Adrenal gland (tissue), 12 donors: ENCODE data around the gene LIMA1. TPM values are rescaled to one million over a fixed set of nuclear protein-coding genes. Genes with fewer than 3 reads are reported as not detected.

Experiments
- DNase-seq, 7 donors: peaks; one replicate each; pipeline ENCODE4 v3.0.0-alpha.2; 2019 to 2020
- H3K27ac ChIP-seq, 5 donors: fragments of 200-600 bp; sonication (generic) in 4 of 5; 1 replicate in 3 of 5; 2 replicates in 2 of 5; pipeline versions ENCODE4 v1.5.1 to v1.8.0; 2016 to 2020; ENCODE audit warnings: mild to moderate bottlenecking in 1 of 5
- H3K27me3 ChIP-seq: fragments of 200-600 bp; 2 replicates; pipeline ENCODE4 v1.8.0; 2021
- H3K36me3 ChIP-seq, 2 donors: fragments of 200-600 bp; replicated peaks in 1 of 2; 1 replicate in 1 of 2; 2 replicates in 1 of 2; pipeline versions ENCODE4 v1.5.1 to v1.8.0; 2018 to 2022
- H3K4me1 ChIP-seq, 2 donors: fragments of 200-600 bp; replicated peaks in 1 of 2; 1 replicate in 1 of 2; 2 replicates in 1 of 2; pipeline versions ENCODE4 v1.5.1 to v1.8.0; 2018 to 2021
- H3K4me3 ChIP-seq, 4 donors: fragments of 200-600 bp; sonication (generic) in 3 of 4; one replicate each; pipeline ENCODE4 v1.5.1; 2016 to 2018
- H3K9me3 ChIP-seq, 3 donors: fragments of 200-600 bp; sonication (generic) in 1 of 3; replicated peaks in 1 of 3; 1 replicate in 2 of 3; 2 replicates in 1 of 3; pipeline versions ENCODE4 v1.5.1 to v1.8.0; 2016 to 2021
- CTCF ChIP-seq, 6 experiments: fragments of 450-650 bp in 4 of 6; fragments of 200-600 bp in 2 of 6; sonication (generic) in 1 of 6; IDR thresholded peaks; 1 replicate in 5 of 6; 2 replicates in 1 of 6; pipeline versions ENCODE4 v1.5.1 to v1.8.0; 2016 to 2021; ENCODE audit warnings: antibody characterized with exemption in 6 of 6, mild to moderate bottlenecking in 2 of 6, moderate library complexity in 1 of 6
- POLR2A ChIP-seq, 2 donors: fragments of 450-650 bp; IDR thresholded peaks; one replicate each; pipeline ENCODE4 v1.6.1; 2017; ENCODE audit warnings: antibody characterized with exemption in 2 of 2, mild to moderate bottlenecking in 2 of 2, moderate library complexity in 1 of 2
- WGBS, 4 donors: extraction: QIAGEN DNeasy Blood & Tissue Kit in 2 of 4; methylation state at CpG; one replicate each; pipeline versions ENCODE4 v1.1.5 to v1.1.7; 2013 to 2017; 5-methylcytosine and 5-hydroxymethylcytosine counted together
- intact Hi-C, 2 donors: fragments of 100-400 bp; cut with DNase I; formaldehyde crosslinking; loops; one replicate each; pipeline versions ENCODE4 v1.14.1 to v1.15.0; 2022 to 2023
- polyA plus RNA-seq, 3 donors: library from polyadenylated mRNA; stranded (reverse); fragments of 200-250 nt in 2 of 3; fragments of 350-450 nt in 1 of 3; fragmentation: Illumina TruSeq in 1 of 3; extraction: RNeasy Lipid Tissue Mini Kit (QIAGEN cat#74804) in 1 of 3; gene quantifications; one replicate each; pipeline ENCODE4 v1.2.3, GENCODE V29; 2013 to 2014
- total RNA-seq, 9 donors: library from RNA; depleted of rRNA in 4 of 9; stranded (reverse); fragments of >200 nt in 4 of 9; fragments of 120-200 nt in 1 of 9; fragmentation: NEBNext Ultra II Directional in 1 of 9; extraction: Animal tissue kit (Norgen Biotek cat#: 25700) in 1 of 9; gene quantifications; one replicate each; pipeline versions ENCODE4 v1.1.0 to v1.2.4, GENCODE V29; 2013 to 2023
- donor health status: healthy with polysubstance abuse.
- donor health status: Bipolar disorder and iron deficiency.
- donor health status: DM: yes; HTN: yes; CAD: no.
- donor health status: DM: no; HTN: no; CAD: no.
- donor health status: DM: no; HTN: no; CAD: no.
- donor health status: DM: yes; HTN: yes; CAD: no.

The LIMA1 gene
- total and polyA plus RNA-seq, 12 donors: 44.3 to 134 (median 83.6) TPM

- no peak for TF ChIP-seq POLR2A (IDR thresholded peaks at IDR 0.05)
- no peak for TF ChIP-seq CTCF (IDR thresholded peaks at IDR 0.05)
- no peaks in the 10 kb centered on the region for H3K9me3 ChIP-seq
- no peaks in the 10 kb centered on the region for H3K27me3 ChIP-seq
- no peak overlapping the region for H3K4me3 ChIP-seq
- intact Hi-C loops: no loop called here
- 96 to 97% (median 96%) methylated on average over 4 of the region's 4 CpGs for WGBS, 4 donors
- H3K36me3 ChIP-seq: no peaks in the 10 kb centered on the region
- peaks cover 5% of the 10 kb centered on the region in 2 donors for H3K4me1 ChIP-seq
- DNase-seq: no peak
- no peak overlapping the region for H3K27ac ChIP-seq
Observed at GRCh38 chr12:50147281-50147680, 136.0 kb downstream of the LIMA1 start.

DNA sequence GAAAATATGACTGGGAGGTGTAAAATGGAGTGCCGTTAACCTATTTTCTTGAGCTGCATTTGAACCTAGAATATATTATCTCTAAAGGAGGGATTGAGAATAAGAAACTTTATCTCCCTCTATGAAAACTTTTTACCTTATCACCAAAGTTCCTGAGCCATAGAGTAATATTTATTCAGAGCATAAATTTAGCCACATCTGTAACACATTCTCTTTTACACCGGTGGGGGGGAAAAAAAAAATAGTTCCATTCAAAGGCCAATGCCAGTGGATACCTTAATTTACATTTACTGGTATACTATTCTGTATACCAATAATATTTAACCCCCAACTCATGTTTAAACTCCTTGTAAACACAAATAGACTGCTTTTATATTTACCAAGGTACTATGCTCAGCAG lies 137.9 kb downstream of the LIMA1 start:
- no peak for DNase-seq
- peaks cover 0 to under 1% of the 10 kb centered on the region in 2 donors for H3K4me1 ChIP-seq
- peaks cover 0 to 6% of the 10 kb centered on the region in 2 donors for H3K36me3 ChIP-seq
- no peak for TF ChIP-seq POLR2A (IDR thresholded peaks at IDR 0.05)
- no peak overlapping the region for H3K27ac ChIP-seq
- no peaks in the 10 kb centered on the region for H3K9me3 ChIP-seq
- no peaks in the 10 kb centered on the region for H3K27me3 ChIP-seq
- WGBS, 4 donors: 71 to 81% (median 73%) methylated on average over 2 of the region's 2 CpGs
- no peak overlapping the region for H3K4me3 ChIP-seq
- intact Hi-C loops: no loop called here

GRCh38 chr12:50142993-50143392 lies 140.3 kb downstream of the LIMA1 start:
- DNase-seq: no peak
- Histone ChIP-seq H3K9me3 (no peaks in the 10 kb centered on the region), H3K4me1 (no peaks in the 10 kb centered on the region), H3K27me3 (no peaks in the 10 kb centered on the region), H3K27ac (no peak overlapping the region), H3K36me3 (peaks cover 0 to 10% of the 10 kb centered on the region in 2 donors), H3K4me3 (no peak overlapping the region)
- WGBS, 4 donors: 90 to 95% (median 93%) methylated on average over 8 of the region's 8 CpGs
- intact Hi-C loops: no loop called here
- no peak for TF ChIP-seq CTCF (IDR thresholded peaks at IDR 0.05)
- no peak for TF ChIP-seq POLR2A (IDR thresholded peaks at IDR 0.05)

DNA sequence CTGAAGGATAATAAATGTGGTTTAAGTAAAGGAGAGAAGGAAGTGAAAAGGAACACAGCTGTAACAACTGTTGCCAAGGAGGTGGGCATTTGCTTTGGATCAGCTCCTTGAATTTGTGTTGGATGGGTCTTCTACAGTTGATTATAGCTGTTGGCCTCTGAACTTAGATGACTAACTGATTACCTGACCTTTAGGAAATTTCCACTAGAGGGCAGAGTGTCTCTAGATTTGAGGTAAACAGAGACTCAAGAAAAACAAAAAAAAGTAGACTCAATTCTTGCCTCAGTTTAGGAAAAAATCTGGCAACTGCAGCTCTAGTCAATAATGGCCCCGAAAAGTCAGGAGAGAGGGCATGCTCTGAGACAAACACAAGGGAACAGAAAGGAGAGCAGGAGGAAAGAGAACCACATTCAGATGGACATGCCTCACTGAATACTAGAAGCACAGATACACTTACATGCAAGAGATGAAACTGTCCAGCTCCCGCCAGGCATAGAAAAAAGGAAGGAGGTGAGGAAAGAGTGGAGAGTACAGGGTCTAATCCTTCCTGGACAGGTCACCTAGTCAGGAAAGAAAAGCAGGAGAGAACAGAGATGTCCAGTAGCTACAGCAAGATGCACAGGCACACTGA lies 150.7 kb downstream of the LIMA1 start:
- Histone ChIP-seq H3K36me3 (peaks cover 0 to 35% of the 10 kb centered on the region in 2 donors), H3K27me3 (no peaks in the 10 kb centered on the region), H3K9me3 (no peaks in the 10 kb centered on the region), H3K4me1 (peaks cover 16 to 29% of the 10 kb centered on the region in 2 donors), H3K4me3 (no peak overlapping the region), H3K27ac (peak overlapping the region in 3 of 5 donors; percentile 22 to 64 (median 38))
- intact Hi-C loops: loop anchor here in 1 of 2 donors (5.0 kb wide), 1 partner anchor 40 kb away; no protein-coding TSS in a partner anchor
- TF ChIP-seq CTCF (IDR thresholded peaks at IDR 0.05) (peak in 4 of 6 experiments; percentile 45 to 71 (median 58)), POLR2A (IDR thresholded peaks at IDR 0.05) (no peak)
- DNase-seq: no peak
- WGBS, 4 donors: 38 to 70% (median 55%) methylated on average over 2 of the region's 2 CpGs

GRCh38 chr12:50129290-50129689 lies 154.0 kb downstream of the LIMA1 start:
- Histone ChIP-seq H3K4me3 (no peak overlapping the region), H3K36me3 (peaks cover 0 to 30% of the 10 kb centered on the region in 2 donors), H3K9me3 (no peaks in the 10 kb centered on the region), H3K4me1 (peaks cover 12 to 25% of the 10 kb centered on the region in 2 donors), H3K27ac (peak overlapping the region in 1 of 5 donors; percentile 27), H3K27me3 (no peaks in the 10 kb centered on the region)
- no peak for DNase-seq
- 24 to 45% (median 38%) methylated on average over 4 of the region's 4 CpGs for WGBS, 4 donors
- TF ChIP-seq CTCF (IDR thresholded peaks at IDR 0.05): no peak
- no peak for TF ChIP-seq POLR2A (IDR thresholded peaks at IDR 0.05)
- intact Hi-C loops: loop anchor here in 1 of 2 donors (5.0 kb wide), 1 partner anchor 48 kb away; no protein-coding TSS in a partner anchor
